DND-41 (cell line): ENCODE data around the gene ACACA.

Experiments used
- EZH2 ChIP-seq: IDR thresholded peaks from 3 replicates; pipeline ENCODE4 v1.6.1; 2012; ENCODE audit warnings: borderline replicate concordance, low read depth, mild to moderate bottlenecking, moderate library complexity, low read length, inconsistent platforms; ENCODE audit not compliant: severe bottlenecking
- TF ChIP-seq, protein P1 (sequence below): IDR thresholded peaks from 2 replicates; pipeline ENCODE4 v1.5.1; 2012; ENCODE audit warnings: borderline replicate concordance, low read length, moderate library complexity, mild to moderate bottlenecking; ENCODE audit not compliant: poor library complexity, severe bottlenecking; ENCODE audit errors: extremely low read depth

GRCh38 chr17:37096071-37096470, 310.6 kb downstream of the ACACA start:
- TF ChIP-seq, protein P1, sequence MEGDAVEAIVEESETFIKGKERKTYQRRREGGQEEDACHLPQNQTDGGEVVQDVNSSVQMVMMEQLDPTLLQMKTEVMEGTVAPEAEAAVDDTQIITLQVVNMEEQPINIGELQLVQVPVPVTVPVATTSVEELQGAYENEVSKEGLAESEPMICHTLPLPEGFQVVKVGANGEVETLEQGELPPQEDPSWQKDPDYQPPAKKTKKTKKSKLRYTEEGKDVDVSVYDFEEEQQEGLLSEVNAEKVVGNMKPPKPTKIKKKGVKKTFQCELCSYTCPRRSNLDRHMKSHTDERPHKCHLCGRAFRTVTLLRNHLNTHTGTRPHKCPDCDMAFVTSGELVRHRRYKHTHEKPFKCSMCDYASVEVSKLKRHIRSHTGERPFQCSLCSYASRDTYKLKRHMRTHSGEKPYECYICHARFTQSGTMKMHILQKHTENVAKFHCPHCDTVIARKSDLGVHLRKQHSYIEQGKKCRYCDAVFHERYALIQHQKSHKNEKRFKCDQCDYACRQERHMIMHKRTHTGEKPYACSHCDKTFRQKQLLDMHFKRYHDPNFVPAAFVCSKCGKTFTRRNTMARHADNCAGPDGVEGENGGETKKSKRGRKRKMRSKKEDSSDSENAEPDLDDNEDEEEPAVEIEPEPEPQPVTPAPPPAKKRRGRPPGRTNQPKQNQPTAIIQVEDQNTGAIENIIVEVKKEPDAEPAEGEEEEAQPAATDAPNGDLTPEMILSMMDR, result no peak
- TF ChIP-seq EZH2, result no peak
